Right ventricle myocardium superior (tissue), 1 donor: ENCODE data around the gene LMNA. TPM values are rescaled to one million over a fixed set of nuclear protein-coding genes. Genes with fewer than 3 reads are reported as not detected.

Experiments used
- ATAC-seq: fragments of 200-7000 bp; cut with Tn5 transposase; one replicate; pipeline ENCODE4 v1.9.1; 2020; ENCODE audit warnings: mild to moderate bottlenecking; ENCODE audit not compliant: poor library complexity
- DNase-seq: peaks from one replicate; pipeline ENCODE4 v3.0.0-alpha.2; 2020
- intact Hi-C: fragments of 100-400 bp; cut with DNase I; formaldehyde crosslinking; loops from one replicate; pipeline ENCODE4 v1.11.2; 2022
- total RNA-seq: library from RNA; stranded (reverse); fragmentation: NEBNext Ultra II Directional; extraction: Animal tissue kit (Norgen Biotek cat#: 25700); gene quantifications from one replicate; pipeline ENCODE4 v1.2.1, GENCODE V29; 2021
- donor health status: DM: no; HTN: yes; CAD: no; lungs with severe emphysema.

The LMNA gene
- total RNA-seq, 1 donor from 2014 or later, result 270 TPM

- intact Hi-C loops, result loop anchor here (5.0 kb wide), 1 partner anchor 72 kb away; no protein-coding TSS in a partner anchor
- no peak for DNase-seq
- ATAC-seq, result no peak
Observed at GRCh38 chr1:156150333-156151011, 36.0 kb downstream of the LMNA start.

GRCh38 chr1:156151093-156151688 lies 36.7 kb downstream of the LMNA start:
- ATAC-seq (no peak), DNase-seq (no peak)

GRCh38 chr1:156152628-156153027 lies 38.1 kb downstream of the LMNA start:
- no peak for DNase-seq
- intact Hi-C loops, result loop anchor here (5.0 kb wide), 1 partner anchor 70 kb away; no protein-coding TSS in a partner anchor
- ATAC-seq, result no peak

More at GRCh38 chr1:156151093-156151688, 36.7 kb downstream of the LMNA start:
- intact Hi-C loops, result loop anchor here (5.0 kb wide), 1 partner anchor 71 kb away; no protein-coding TSS in a partner anchor

GRCh38 chr1:156153362-156153761 lies 38.9 kb downstream of the LMNA start, which contains the start of gene SEMA4A:
Gene SEMA4A, plus strand, starts transcription at chr1:156153585. Its CDS starts 994 bp downstream, at chr1:156154579.
- intact Hi-C loops, result loop anchor here (5.0 kb wide), 1 partner anchor 69 kb away; no protein-coding TSS in a partner anchor
- no peak for ATAC-seq
- DNase-seq, result no peak

- peak; percentile 58 for ATAC-seq
- DNase-seq, result peak; percentile 72
- intact Hi-C loops, result loop anchor here (5.0 kb wide), 1 partner anchor 68 kb away; no protein-coding TSS in a partner anchor
Observed at GRCh38 chr1:156154317-156154749, 39.8 kb downstream of the LMNA start.

GRCh38 chr1:156155756-156156510 lies 41.4 kb downstream of the LMNA start:
- ATAC-seq, result no peak
- no peak for DNase-seq
- intact Hi-C loops, result no loop called here

GRCh38 chr1:156157506-156157905 lies 43.0 kb downstream of the LMNA start:
- no peak for ATAC-seq
- no peak for DNase-seq
- intact Hi-C loops, result no loop called here

- ATAC-seq (no peak), DNase-seq (no peak)
- intact Hi-C loops, result no loop called here
Observed at GRCh38 chr1:156157966-156158365, 43.5 kb downstream of the LMNA start.

GRCh38 chr1:156160000-156160742 lies 45.7 kb downstream of the LMNA start:
- ATAC-seq, result peak; percentile 36
- DNase-seq, result peak; percentile 53
- intact Hi-C loops, result no loop called here

GRCh38 chr1:156160743-156161171 lies 46.2 kb downstream of the LMNA start:
- intact Hi-C loops, result no loop called here
- DNase-seq (peak; percentile 90), ATAC-seq (peak; percentile 87)

- intact Hi-C loops, result no loop called here
- peak; percentile 67 for DNase-seq
- ATAC-seq, result peak; percentile 69
Observed at GRCh38 chr1:156162430-156163037, 48.0 kb downstream of the LMNA start.

- ATAC-seq (no peak), DNase-seq (no peak)
- intact Hi-C loops, result no loop called here
Observed at GRCh38 chr1:156163712-156164111, 49.2 kb downstream of the LMNA start.

- intact Hi-C loops, result no loop called here
- ATAC-seq (no peak), DNase-seq (no peak)
Observed at GRCh38 chr1:156164125-156164831, 49.8 kb downstream of the LMNA start.

GRCh38 chr1:156165083-156165482 lies 50.6 kb downstream of the LMNA start:
- intact Hi-C loops, result no loop called here
- no peak for DNase-seq
- ATAC-seq, result no peak

GRCh38 chr1:156167536-156167935 lies 53.0 kb downstream of the LMNA start:
- intact Hi-C loops, result no loop called here
- ATAC-seq (no peak), DNase-seq (no peak)

- no peak for DNase-seq
- intact Hi-C loops, result no loop called here
- no peak for ATAC-seq
Observed at GRCh38 chr1:156172696-156173470, 58.4 kb downstream of the LMNA start.
